PC-9 (cell line): ENCODE measurements around the gene ABL1. TPM values are rescaled to one million over a fixed set of nuclear protein-coding genes. Genes with fewer than 3 reads are reported as not detected.

ENCODE experiments used
- BruUV-seq: library from RNA; stranded (reverse); fragments of 400-500 nt; replicated peaks from 2 replicates; lab custom pipeline; 2021; lab: Mats Ljungman, UMichigan
- CTCF ChIA-PET: fragments of 300-600 bp; sonication (Branson Sonifier 250); formaldehyde crosslinking; loops from one replicate; lab custom pipeline; 2022; ENCODE audit warnings: antibody characterized with exemption; lab: Charles Lee
- POLR2A ChIA-PET: fragments of 300-600 bp; sonication (Branson Sonifier 250); formaldehyde crosslinking; loops from one replicate; lab custom pipeline; 2022; ENCODE audit warnings: antibody characterized with exemption; ENCODE audit not compliant: unreplicated experiment; lab: Charles Lee
- DNase-seq, 2 experiments: peaks; one replicate each; pipeline versions ENCODE4 v3.0.0 to v3.0.0-alpha.2; 2015 to 2022; ENCODE audit warnings: mixed read lengths in 1 of 2
- H2AFZ ChIP-seq: fragments of 200-600 bp; sonication (generic); 2 replicates; pipeline ENCODE4 v1.8.1; 2017; ENCODE audit warnings: antibody characterized with exemption
- H3F3A ChIP-seq: fragments of 200-600 bp; sonication (generic); 2 replicates; pipeline ENCODE4 v1.8.1; 2017; ENCODE audit warnings: antibody characterized with exemption, mild to moderate bottlenecking, low read depth; ENCODE audit not compliant: insufficient read depth
- H3K27ac ChIP-seq: fragments of 200-600 bp; sonication (generic); 2 replicates; pipeline ENCODE4 v1.6.1; 2016; ENCODE audit warnings: mixed run types
- H3K27me3 ChIP-seq: fragments of 200-600 bp; sonication (generic); 2 replicates; pipeline ENCODE4 v1.6.1; 2016; ENCODE audit warnings: low read depth, mixed run types; ENCODE audit not compliant: insufficient read depth
- H3K36me3 ChIP-seq: fragments of 200-600 bp; sonication (generic); 2 replicates; pipeline ENCODE4 v1.6.1; 2016; ENCODE audit warnings: low read depth, mixed run types
- H3K4me1 ChIP-seq: fragments of 200-600 bp; sonication (generic); replicated peaks from 2 replicates; pipeline ENCODE4 v1.6.1; 2016; ENCODE audit warnings: mixed run types; ENCODE audit not compliant: insufficient read depth
- H3K4me2 ChIP-seq: fragments of 200-600 bp; sonication (generic); 2 replicates; pipeline ENCODE4 v1.6.1; 2017; ENCODE audit warnings: mixed run types
- H3K4me3 ChIP-seq: fragments of 200-600 bp; sonication (generic); 2 replicates; pipeline ENCODE4 v1.6.1; 2016; ENCODE audit warnings: mixed run types
- H3K79me2 ChIP-seq: fragments of 200-600 bp; sonication (generic); 2 replicates; pipeline ENCODE4 v1.6.1; 2017; ENCODE audit warnings: low read depth, mixed run types
- H3K9me2 ChIP-seq: fragments of 200-600 bp; sonication (generic); 2 replicates; pipeline ENCODE4 v1.8.1; 2017; ENCODE audit warnings: mild to moderate bottlenecking; ENCODE audit not compliant: insufficient read depth
- H3K9me3 ChIP-seq: fragments of 200-600 bp; sonication (generic); 2 replicates; pipeline ENCODE4 v1.8.1; 2016; ENCODE audit warnings: low read depth; ENCODE audit not compliant: insufficient read depth
- H4K20me1 ChIP-seq: fragments of 200-600 bp; sonication (generic); 2 replicates; pipeline ENCODE4 v1.8.1; 2017; ENCODE audit not compliant: insufficient read depth
- EZH2 ChIP-seq: fragments of 200-600 bp; sonication (generic); IDR thresholded peaks from 2 replicates; pipeline ENCODE4 v1.8.0; 2017; ENCODE audit warnings: antibody characterized with exemption, low read depth
- intact Hi-C: fragments of 100-400 bp; cut with micrococcal nuclease; formaldehyde crosslinking; loops from one replicate; pipeline ENCODE4 v1.10.0; 2022; ENCODE audit not compliant: unreplicated experiment
- total RNA-seq: library from RNA; stranded (reverse); gene quantifications from 2 replicates; pipeline ENCODE4 v1.2.3, GENCODE V29; 2021
- TF ChIP-seq, protein P1 (sequence below): fragments of 200-600 bp; sonication (generic); conservative IDR thresholded peaks from 2 replicates; pipeline ENCODE4 v1.6.1; 2017; ENCODE audit warnings: mixed run types, antibody characterized with exemption, mild to moderate bottlenecking, moderate library complexity

The ABL1 gene
- total RNA-seq, 1 experiment from 2014 or later = 54.8 TPM

DNA sequence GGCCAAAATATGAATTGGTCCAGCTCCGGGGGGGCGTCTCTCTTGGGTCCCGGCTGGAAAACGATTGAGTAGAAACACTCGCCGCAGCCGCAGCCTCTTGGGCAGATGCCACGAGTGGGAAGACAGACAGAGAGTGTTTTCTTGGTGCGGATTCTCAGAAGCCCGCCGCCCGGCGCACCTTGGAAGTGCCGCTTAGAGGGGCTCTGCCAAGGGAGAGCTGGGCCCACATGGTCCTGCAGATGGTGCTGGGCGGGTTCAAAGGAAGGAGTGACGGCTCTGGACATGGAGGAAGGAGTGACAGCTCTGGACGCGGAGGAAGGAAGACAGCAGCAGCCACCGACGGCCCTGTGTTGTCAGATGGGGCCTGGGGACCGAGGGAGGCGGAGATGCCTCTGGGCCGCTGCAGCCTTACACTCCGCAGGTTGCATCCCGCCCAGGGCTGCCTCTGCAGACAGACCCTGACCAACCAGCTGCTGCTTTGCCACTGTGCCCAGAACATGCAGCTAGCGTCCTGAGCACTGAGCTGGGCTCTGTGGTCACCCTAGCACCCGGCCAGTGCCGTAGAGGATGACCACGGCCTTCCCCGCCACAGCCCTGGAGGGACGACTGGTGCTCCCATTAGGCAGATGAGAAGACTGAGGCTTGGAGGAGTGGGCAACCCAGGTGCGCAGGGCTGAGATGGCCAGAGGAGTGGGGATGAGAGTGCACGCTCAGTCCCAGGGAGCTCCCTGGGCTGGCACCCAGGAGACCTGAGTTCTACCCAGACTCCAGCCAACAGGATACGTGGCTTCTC, 82.3 kb downstream of the ABL1 start:
- H3K9me3 ChIP-seq = no peaks in the 10 kb centered on the region
- H3K27me3 ChIP-seq = peaks cover 20% of the 10 kb centered on the region
- H3K79me2 ChIP-seq = no peaks in the 10 kb centered on the region
- H3K4me3 ChIP-seq = no peak overlapping the region
- POLR2A ChIA-PET = interaction anchor here (0.7 kb wide), 1 partner anchor 21 kb away, joined by 6 read pairs; the partner anchor contains the start of gene QRFP
- H3K36me3 ChIP-seq = no peaks in the 10 kb centered on the region
- CTCF ChIA-PET = no interaction called here
- BruUV-seq = no TSS peak
- no peak overlapping the region for H3K27ac ChIP-seq
- TF ChIP-seq, protein P1, sequence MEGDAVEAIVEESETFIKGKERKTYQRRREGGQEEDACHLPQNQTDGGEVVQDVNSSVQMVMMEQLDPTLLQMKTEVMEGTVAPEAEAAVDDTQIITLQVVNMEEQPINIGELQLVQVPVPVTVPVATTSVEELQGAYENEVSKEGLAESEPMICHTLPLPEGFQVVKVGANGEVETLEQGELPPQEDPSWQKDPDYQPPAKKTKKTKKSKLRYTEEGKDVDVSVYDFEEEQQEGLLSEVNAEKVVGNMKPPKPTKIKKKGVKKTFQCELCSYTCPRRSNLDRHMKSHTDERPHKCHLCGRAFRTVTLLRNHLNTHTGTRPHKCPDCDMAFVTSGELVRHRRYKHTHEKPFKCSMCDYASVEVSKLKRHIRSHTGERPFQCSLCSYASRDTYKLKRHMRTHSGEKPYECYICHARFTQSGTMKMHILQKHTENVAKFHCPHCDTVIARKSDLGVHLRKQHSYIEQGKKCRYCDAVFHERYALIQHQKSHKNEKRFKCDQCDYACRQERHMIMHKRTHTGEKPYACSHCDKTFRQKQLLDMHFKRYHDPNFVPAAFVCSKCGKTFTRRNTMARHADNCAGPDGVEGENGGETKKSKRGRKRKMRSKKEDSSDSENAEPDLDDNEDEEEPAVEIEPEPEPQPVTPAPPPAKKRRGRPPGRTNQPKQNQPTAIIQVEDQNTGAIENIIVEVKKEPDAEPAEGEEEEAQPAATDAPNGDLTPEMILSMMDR = no peak
- TF ChIP-seq EZH2 = no peak
- no peak overlapping the region for H3K4me2 ChIP-seq
- DNase-seq = no peak
- peaks cover 4% of the 10 kb centered on the region; the same call in 1 of the 2 replicates for H3F3A ChIP-seq
- no peaks in the 10 kb centered on the region for H3K9me2 ChIP-seq
- intact Hi-C loops = no loop called here
- H4K20me1 ChIP-seq = no peaks in the 10 kb centered on the region
- no peak overlapping the region for H2AFZ ChIP-seq
- 0 out of 2 replicates have a peak, but pooled peaks cover 4% of the 10 kb centered on the region for H3K4me1 ChIP-seq

DNA sequence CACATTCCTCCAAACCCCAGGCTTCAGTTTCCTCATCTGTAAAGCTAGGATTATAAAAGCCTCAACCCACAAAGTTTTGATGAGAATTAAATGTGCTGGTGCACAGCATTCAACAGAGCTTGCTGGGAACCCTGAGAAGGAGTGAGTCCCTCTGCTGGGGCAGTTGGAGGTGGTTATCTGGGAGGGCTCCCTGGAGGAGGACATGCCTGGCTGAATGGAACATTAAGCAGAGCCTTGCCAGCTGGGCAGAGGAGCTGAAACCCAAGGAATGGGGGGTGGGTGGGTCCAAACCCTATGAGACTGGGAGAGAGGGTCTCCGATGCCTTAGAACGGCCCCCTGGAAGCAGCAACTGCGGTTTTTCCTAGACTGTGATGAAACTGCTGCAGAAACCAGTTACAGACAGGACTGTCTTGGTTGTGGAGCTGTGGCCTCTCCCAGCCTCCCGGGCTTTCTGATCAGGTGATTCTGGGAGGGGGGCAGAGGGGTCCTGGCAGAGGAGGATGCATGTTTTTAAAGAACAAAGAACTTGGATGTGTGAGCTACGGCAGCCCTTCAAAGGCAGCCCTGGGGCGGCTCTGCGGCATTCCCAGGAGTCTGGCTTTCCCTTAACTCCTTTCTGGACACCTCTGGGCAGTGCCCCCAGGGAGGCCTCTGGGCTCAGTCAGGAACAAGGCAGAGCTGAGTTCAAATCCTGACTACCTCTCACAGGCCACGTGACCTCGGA, 83.2 kb downstream of the ABL1 start:
- H3K4me3 ChIP-seq = no peak overlapping the region
- no peaks in the 10 kb centered on the region for H3K4me1 ChIP-seq
- H2AFZ ChIP-seq = no peak overlapping the region
- TF ChIP-seq, protein P1 = no peak
- TF ChIP-seq EZH2 = no peak
- intact Hi-C loops = no loop called here
- no peak overlapping the region for H3K27ac ChIP-seq
- no peaks in the 10 kb centered on the region for H4K20me1 ChIP-seq
- POLR2A ChIA-PET = no interaction called here
- peaks cover 4% of the 10 kb centered on the region; the same call in 1 of the 2 replicates for H3F3A ChIP-seq
- H3K27me3 ChIP-seq = peaks cover 26% of the 10 kb centered on the region
- BruUV-seq = no TSS peak
- no peak overlapping the region for H3K4me2 ChIP-seq
- H3K79me2 ChIP-seq = no peaks in the 10 kb centered on the region
- no peak for DNase-seq
- CTCF ChIA-PET = interaction anchor here (0.6 kb wide), 2 partner anchors 10 to 155 kb away, joined by 5 to 22 read pairs; no protein-coding TSS in a partner anchor
- no peaks in the 10 kb centered on the region for H3K9me2 ChIP-seq
- H3K36me3 ChIP-seq = no peaks in the 10 kb centered on the region
- no peaks in the 10 kb centered on the region for H3K9me3 ChIP-seq

DNA sequence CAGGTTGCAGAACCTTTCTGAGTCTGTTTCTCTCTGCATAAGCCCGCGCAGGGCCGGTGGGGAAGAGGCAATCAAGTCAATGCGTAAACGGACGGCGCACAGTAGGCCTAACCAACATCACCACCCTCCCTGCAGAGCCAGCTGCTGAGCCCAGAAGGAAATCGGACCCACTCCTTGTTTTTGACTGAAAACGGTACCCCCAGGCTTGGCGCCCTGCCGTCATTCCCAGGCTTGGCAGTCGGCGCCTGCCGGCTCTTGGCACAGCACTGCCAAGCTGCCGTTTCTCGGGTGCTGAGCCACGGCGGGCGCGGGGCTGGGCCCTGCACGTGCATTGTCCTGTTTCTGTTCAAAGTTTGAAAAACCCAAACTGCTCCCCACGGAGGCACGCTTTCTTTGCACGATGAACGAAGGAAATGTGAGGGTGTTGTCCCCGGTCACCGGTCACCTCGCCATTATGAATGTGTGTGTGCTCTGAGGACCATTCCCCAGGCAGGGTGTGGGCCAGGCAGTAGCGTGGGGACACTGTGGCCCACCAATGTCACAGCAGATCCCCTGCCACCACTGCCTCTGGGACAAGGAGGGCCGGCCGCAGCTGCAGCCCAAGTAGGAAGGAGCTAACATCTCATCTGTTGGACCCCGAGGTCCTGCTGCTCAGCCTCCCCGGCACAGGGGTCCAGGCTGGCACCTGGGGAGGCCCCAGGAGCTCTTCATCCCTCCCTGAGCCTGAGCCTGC, 83.9 kb downstream of the ABL1 start:
- Histone ChIP-seq H3K36me3 (no peaks in the 10 kb centered on the region), H3K4me2 (no peak overlapping the region), H3K9me3 (no peaks in the 10 kb centered on the region), H3F3A (peaks cover 4% of the 10 kb centered on the region; the same call in 1 of the 2 replicates), H3K27me3 (peaks cover 26% of the 10 kb centered on the region), H3K27ac (no peak overlapping the region), H3K79me2 (no peaks in the 10 kb centered on the region), H2AFZ (no peak overlapping the region), H4K20me1 (no peaks in the 10 kb centered on the region), H3K4me1 (no peaks in the 10 kb centered on the region), H3K9me2 (no peaks in the 10 kb centered on the region), H3K4me3 (no peak overlapping the region)
- no TSS peak for BruUV-seq
- DNase-seq = no peak
- no peak for TF ChIP-seq EZH2
- TF ChIP-seq, protein P1 = no peak
- POLR2A ChIA-PET = no interaction called here
- CTCF ChIA-PET = interaction anchor here (0.6 kb wide), 1 partner anchor 156 kb away, joined by 5 read pairs; no protein-coding TSS in a partner anchor
- intact Hi-C loops = no loop called here
